ENCODE measurements around the gene IL2RA.
A peak's percentile ranks its signal among the peaks of the same experiment; 100 is the strongest.

IL2RA gene

GRCh38 chr10:6050801-6051445, 11.2 kb downstream of the IL2RA start:
- H2AFZ ChIP-seq (ENCODE audit: low read length) = peak overlapping the region; percentile 87
- no peaks in the 10 kb centered on the region for H3K9me3 ChIP-seq (ENCODE audit: insufficient read depth, low read depth, low read length)
- TF ChIP-seq CTCF (conservative IDR thresholded peaks at IDR 0.05; ENCODE audit: low read length) (peak; percentile 55), EZH2phosphoT487 (IDR thresholded peaks at IDR 0.05; ENCODE audit: borderline replicate concordance) (no peak)
- no peaks in the 10 kb centered on the region for H4K20me1 ChIP-seq (ENCODE audit: insufficient read depth, low read length, poor library complexity, severe bottlenecking)
- H3K9ac ChIP-seq (ENCODE audit: low read depth, low read length, poor library complexity, severe bottlenecking) = peak overlapping the region; percentile 57
- H3K4me1 ChIP-seq (ENCODE audit: insufficient read depth, low read length, poor library complexity, severe bottlenecking) = peaks cover 27% of the 10 kb centered on the region
- no peaks in the 10 kb centered on the region for H3K9me2 ChIP-seq (replicated peaks; ENCODE audit: low read depth, low read length)
- peak overlapping the region; percentile 77 for H3K4me3 ChIP-seq (ENCODE audit: low read length, poor library complexity, severe bottlenecking)
- H3K27me3 ChIP-seq (ENCODE audit: insufficient read depth, low read length, poor library complexity, severe bottlenecking) = peaks cover 10% of the 10 kb centered on the region
- H3F3A ChIP-seq (ENCODE audit: low read depth) = no peaks in the 10 kb centered on the region
- peak overlapping the region; percentile 86 for H3K4me2 ChIP-seq (ENCODE audit: low read depth, low read length, poor library complexity, severe bottlenecking)
- no peaks in the 10 kb centered on the region for H3K36me3 ChIP-seq (ENCODE audit: insufficient read depth, low read length)
- no peaks in the 10 kb centered on the region for H3K79me2 ChIP-seq (ENCODE audit: insufficient read depth, low read length)

- H3K27me3 ChIP-seq (ENCODE audit: insufficient read depth, low read length, poor library complexity, severe bottlenecking) = peaks cover 12% of the 10 kb centered on the region
- H3K4me2 ChIP-seq (ENCODE audit: low read depth, low read length, poor library complexity, severe bottlenecking) = no peak overlapping the region
- TF ChIP-seq EZH2phosphoT487 (IDR thresholded peaks at IDR 0.05; ENCODE audit: borderline replicate concordance) = no peak
- TF ChIP-seq CTCF (conservative IDR thresholded peaks at IDR 0.05; ENCODE audit: low read length) = no peak
Measured at GRCh38 chr10:6049031-6049400, 13.2 kb downstream of the IL2RA start.

GRCh38 chr10:6048281-6049030, 13.7 kb downstream of the IL2RA start:
- no peaks in the 10 kb centered on the region for H3K79me2 ChIP-seq (ENCODE audit: insufficient read depth, low read length)
- H2AFZ ChIP-seq (ENCODE audit: low read length) = no peak overlapping the region
- no peaks in the 10 kb centered on the region for H3F3A ChIP-seq (ENCODE audit: low read depth)
- TF ChIP-seq CTCF (conservative IDR thresholded peaks at IDR 0.05; ENCODE audit: low read length) (no peak), EZH2phosphoT487 (IDR thresholded peaks at IDR 0.05; ENCODE audit: borderline replicate concordance) (no peak)
- H3K4me2 ChIP-seq (ENCODE audit: low read depth, low read length, poor library complexity, severe bottlenecking) = no peak overlapping the region
- H3K27me3 ChIP-seq (ENCODE audit: insufficient read depth, low read length, poor library complexity, severe bottlenecking) = peaks cover 12% of the 10 kb centered on the region
- H4K20me1 ChIP-seq (ENCODE audit: insufficient read depth, low read length, poor library complexity, severe bottlenecking) = no peaks in the 10 kb centered on the region
- no peak overlapping the region for H3K9ac ChIP-seq (ENCODE audit: low read depth, low read length, poor library complexity, severe bottlenecking)
- H3K9me3 ChIP-seq (ENCODE audit: insufficient read depth, low read depth, low read length) = no peaks in the 10 kb centered on the region
- no peak overlapping the region for H3K4me3 ChIP-seq (ENCODE audit: low read length, poor library complexity, severe bottlenecking)
- H3K36me3 ChIP-seq (ENCODE audit: insufficient read depth, low read length) = no peaks in the 10 kb centered on the region
- H3K4me1 ChIP-seq (ENCODE audit: insufficient read depth, low read length, poor library complexity, severe bottlenecking) = peaks cover 43% of the 10 kb centered on the region
- H3K9me2 ChIP-seq (replicated peaks; ENCODE audit: low read depth, low read length) = no peaks in the 10 kb centered on the region

More at GRCh38 chr10:6049031-6049400, 13.2 kb downstream of the IL2RA start:
- Histone ChIP-seq H3K9ac (ENCODE audit: low read depth, low read length, poor library complexity, severe bottlenecking) (no peak overlapping the region), H3K4me1 (ENCODE audit: insufficient read depth, low read length, poor library complexity, severe bottlenecking) (peaks cover 43% of the 10 kb centered on the region), H3F3A (ENCODE audit: low read depth) (no peaks in the 10 kb centered on the region), H3K36me3 (ENCODE audit: insufficient read depth, low read length) (no peaks in the 10 kb centered on the region), H4K20me1 (ENCODE audit: insufficient read depth, low read length, poor library complexity, severe bottlenecking) (no peaks in the 10 kb centered on the region), H3K9me3 (ENCODE audit: insufficient read depth, low read depth, low read length) (no peaks in the 10 kb centered on the region), H3K79me2 (ENCODE audit: insufficient read depth, low read length) (no peaks in the 10 kb centered on the region), H2AFZ (ENCODE audit: low read length) (no peak overlapping the region), H3K9me2 (replicated peaks; ENCODE audit: low read depth, low read length) (no peaks in the 10 kb centered on the region), H3K4me3 (ENCODE audit: low read length, poor library complexity, severe bottlenecking) (no peak overlapping the region)
